Measurements from ENCODE around the gene CCDC136. TPM values are rescaled to one million over a fixed set of nuclear protein-coding genes. Genes with fewer than 3 reads are reported as not detected.

Gene CCDC136
- total RNA-seq = 10 to 100 TPM in 2 of 4 donors, 1 to 10 TPM in 1, under 1 TPM in 1; 0.61 to 15.8 (median 9.3) TPM

DNA sequence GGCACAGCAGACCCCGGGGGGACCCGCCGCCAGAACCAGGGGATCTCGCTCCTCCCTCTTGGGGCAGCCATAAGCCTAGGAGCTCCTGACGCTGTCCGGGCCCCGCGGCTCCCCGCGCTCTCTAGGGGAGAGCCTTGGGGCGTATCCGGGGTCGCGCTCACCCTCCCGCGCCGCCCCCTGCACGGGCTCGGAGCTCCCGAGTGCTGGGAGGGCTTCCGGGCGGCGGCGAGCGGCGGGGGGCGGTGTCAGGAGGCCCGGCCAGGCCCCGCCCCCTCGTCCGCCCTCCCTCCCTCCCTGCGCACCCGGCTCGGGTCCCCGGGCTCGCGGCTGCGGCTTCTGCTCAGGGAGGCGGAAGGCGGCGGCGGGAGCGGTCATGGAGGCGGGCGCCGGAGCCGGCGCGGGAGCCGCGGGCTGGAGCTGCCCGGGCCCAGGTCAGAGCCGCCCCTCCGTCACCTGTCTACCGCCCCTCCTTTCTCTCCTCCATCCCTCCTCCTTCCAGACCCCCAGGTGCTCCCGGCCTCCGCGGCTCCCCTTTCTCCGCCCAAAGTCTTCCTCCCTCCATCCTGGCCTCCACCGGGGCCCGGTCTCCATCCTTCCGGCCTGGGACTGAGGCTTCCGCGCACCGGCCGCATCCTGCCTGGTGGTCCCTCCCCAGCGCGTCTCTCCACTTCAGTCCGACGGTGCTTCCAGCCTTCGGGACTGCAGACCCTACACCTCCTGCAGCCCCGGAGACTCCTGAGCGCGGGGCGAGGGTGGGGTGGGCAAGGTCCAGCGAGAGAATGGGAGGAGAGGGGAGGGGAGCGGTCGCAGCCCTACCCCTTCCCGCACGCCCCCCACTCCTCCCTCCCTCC lies at the start of gene CCDC136:
CCDC136 (plus strand) TSS at position 848 of the 851 bp plus-strand sequence. CDS start 444 bp downstream, outside the sequence.
- ATAC-seq (peak; percentile 43 to 66), DNase-seq (peak; percentile 38 to 58)
- intact Hi-C loops (cut with DNase I; ENCODE audit: low total_unique reads) = no loop called here
- Histone ChIP-seq H3K36me3 (no peaks in the 10 kb centered on the region), H3K9me3 (no peaks in the 10 kb centered on the region), H3K4me1 (peaks cover 21 to 30% of the 10 kb centered on the region in 2 donors), H3K27me3 (no peaks in the 10 kb centered on the region), H3K4me3 (peak within 1 kb of the TSS; percentile 69 to 82 (median 74)), H3K27ac (peak within 1 kb of the TSS; percentile 48 to 72 (median 56))
- in situ Hi-C loops (cut with MboI; ENCODE audit: low sequenced_read_pairs in 4 of 4) = loop anchor here in 3 of 4 donors (10.0 to 25.0 kb wide), 3 partner anchors 83 to 96 kb away; no protein-coding TSS in a partner anchor
- TF ChIP-seq, protein P1, sequence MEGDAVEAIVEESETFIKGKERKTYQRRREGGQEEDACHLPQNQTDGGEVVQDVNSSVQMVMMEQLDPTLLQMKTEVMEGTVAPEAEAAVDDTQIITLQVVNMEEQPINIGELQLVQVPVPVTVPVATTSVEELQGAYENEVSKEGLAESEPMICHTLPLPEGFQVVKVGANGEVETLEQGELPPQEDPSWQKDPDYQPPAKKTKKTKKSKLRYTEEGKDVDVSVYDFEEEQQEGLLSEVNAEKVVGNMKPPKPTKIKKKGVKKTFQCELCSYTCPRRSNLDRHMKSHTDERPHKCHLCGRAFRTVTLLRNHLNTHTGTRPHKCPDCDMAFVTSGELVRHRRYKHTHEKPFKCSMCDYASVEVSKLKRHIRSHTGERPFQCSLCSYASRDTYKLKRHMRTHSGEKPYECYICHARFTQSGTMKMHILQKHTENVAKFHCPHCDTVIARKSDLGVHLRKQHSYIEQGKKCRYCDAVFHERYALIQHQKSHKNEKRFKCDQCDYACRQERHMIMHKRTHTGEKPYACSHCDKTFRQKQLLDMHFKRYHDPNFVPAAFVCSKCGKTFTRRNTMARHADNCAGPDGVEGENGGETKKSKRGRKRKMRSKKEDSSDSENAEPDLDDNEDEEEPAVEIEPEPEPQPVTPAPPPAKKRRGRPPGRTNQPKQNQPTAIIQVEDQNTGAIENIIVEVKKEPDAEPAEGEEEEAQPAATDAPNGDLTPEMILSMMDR (IDR thresholded peaks at IDR 0.05 in 4 of 5, conservative IDR thresholded peaks at IDR 0.05 in 1 of 5) = no peak
- peak; percentile 47 to 57 for TF ChIP-seq POLR2A (IDR thresholded peaks at IDR 0.05)

DNA sequence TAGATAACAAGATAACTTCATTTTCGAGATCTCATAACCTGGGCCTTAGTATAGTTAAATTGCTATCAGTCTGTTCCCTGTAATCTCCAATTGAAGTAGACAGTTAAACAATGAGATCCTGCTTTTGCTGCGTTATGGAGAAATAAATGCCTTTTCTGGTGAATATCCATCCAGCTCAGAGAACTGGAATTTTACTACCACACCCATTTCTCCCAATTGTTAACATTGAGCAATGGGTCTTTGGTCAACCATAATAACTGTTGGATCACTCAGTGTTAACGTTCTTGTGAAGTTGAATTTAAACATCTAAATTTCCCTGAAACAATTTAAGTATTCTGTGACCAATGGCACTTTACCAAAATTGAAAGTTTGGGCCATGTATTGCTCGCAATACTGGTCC lies 49.6 kb upstream of the CCDC136 start:
- H3K4me1 ChIP-seq = peaks cover 35 to 40% of the 10 kb centered on the region in 2 donors
- in situ Hi-C loops (cut with MboI; ENCODE audit: low sequenced_read_pairs in 4 of 4) = loop anchor here in 1 of 4 donors (10.0 kb wide), 1 partner anchor 123 kb away; the partner anchor contains the start of gene ATP6V1F
- TF ChIP-seq POLR2A (IDR thresholded peaks at IDR 0.05) = no peak
- TF ChIP-seq, protein P1 (IDR thresholded peaks at IDR 0.05 in 4 of 5, conservative IDR thresholded peaks at IDR 0.05 in 1 of 5) = no peak
- H3K9me3 ChIP-seq = no peaks in the 10 kb centered on the region
- no peak for ATAC-seq
- no peaks in the 10 kb centered on the region for H3K36me3 ChIP-seq
- H3K4me3 ChIP-seq = no peak overlapping the region
- H3K27ac ChIP-seq = peak overlapping the region; percentile 92 to 99 (median 95)
- H3K27me3 ChIP-seq = no peaks in the 10 kb centered on the region
- intact Hi-C loops (cut with DNase I; ENCODE audit: low total_unique reads) = loop anchor here (5.0 kb wide), 1 partner anchor 125 kb away; a partner anchor contains a TSS
- no peak for DNase-seq

DNA sequence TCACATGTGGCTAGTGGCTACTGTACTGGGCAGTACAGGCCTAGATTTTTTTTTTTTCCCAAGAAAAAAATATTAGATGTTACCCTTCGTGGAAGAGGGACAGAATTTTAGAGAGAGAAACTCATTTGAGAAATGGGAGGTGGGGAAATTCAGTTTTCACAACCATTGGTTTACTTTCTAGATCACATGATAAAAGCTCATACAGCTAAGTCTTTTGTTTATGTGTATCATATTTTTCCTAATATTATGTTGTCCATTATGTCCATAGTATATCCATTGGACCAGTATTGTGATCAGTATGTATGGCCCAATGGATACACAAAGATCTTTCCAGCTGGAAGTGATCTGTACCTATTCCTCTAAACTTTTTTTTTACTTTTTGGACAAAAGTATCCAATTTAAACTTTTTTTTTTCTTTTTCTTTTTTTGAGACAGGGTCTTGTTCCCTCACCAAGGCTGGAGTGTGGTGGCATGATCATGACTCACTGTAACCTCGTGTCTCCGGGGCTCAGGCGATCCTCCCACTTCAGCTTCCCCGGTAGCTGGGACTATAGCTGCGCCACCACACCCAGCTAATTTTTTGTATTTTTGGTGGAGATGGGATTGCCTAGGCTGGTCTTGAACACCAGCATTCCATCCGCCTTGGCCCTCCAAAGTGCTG lies 48.5 kb upstream of the CCDC136 start:
- no peaks in the 10 kb centered on the region for H3K27me3 ChIP-seq
- intact Hi-C loops (cut with DNase I; ENCODE audit: low total_unique reads) = loop anchor here (5.0 kb wide), 1 partner anchor 124 kb away; a partner anchor contains a TSS
- H3K36me3 ChIP-seq = no peaks in the 10 kb centered on the region
- DNase-seq (no peak), ATAC-seq (no peak)
- in situ Hi-C loops (cut with MboI; ENCODE audit: low sequenced_read_pairs in 4 of 4) = loop anchor here in 1 of 4 donors (10.0 kb wide), 1 partner anchor 122 kb away; the partner anchor contains the start of gene ATP6V1F
- H3K4me1 ChIP-seq = peaks cover 35 to 38% of the 10 kb centered on the region in 2 donors
- no peaks in the 10 kb centered on the region for H3K9me3 ChIP-seq
- H3K4me3 ChIP-seq = no peak overlapping the region
- TF ChIP-seq, protein P1 (IDR thresholded peaks at IDR 0.05 in 4 of 5, conservative IDR thresholded peaks at IDR 0.05 in 1 of 5) = no peak
- TF ChIP-seq POLR2A (IDR thresholded peaks at IDR 0.05) = no peak
- H3K27ac ChIP-seq = peak overlapping the region in 2 of 4 donors; percentile 6 to 48

DNA sequence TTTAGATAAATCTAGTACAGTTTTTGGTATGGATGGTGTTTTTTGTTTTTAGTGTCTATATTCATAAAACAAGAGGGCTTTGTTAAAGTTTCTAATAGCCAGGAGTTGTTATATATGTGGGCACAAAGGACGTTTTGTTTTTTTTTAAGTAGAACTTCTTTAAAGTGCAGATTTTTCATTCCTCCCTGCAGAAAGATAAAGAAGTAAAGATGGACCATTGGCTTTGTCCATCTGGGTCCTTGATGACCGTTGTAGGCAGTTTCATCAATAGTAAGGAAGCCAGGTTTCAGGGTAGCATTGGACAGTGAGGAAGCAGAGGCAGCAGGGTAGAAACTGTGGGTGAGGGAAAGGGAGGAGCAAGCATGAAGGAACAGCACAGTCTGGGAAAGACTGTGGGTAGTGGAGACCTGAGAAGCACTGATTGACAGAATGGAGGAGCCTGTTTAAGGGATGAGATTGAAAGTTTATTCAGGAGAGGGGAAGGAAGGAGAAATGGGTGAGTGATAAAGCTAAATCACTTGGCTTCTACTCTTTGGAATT lies 47.3 kb upstream of the CCDC136 start:
- Histone ChIP-seq H3K27me3 (no peaks in the 10 kb centered on the region), H3K36me3 (peaks cover 0 to 11% of the 10 kb centered on the region in 2 donors), H3K27ac (no peak overlapping the region), H3K4me3 (no peak overlapping the region), H3K4me1 (peaks cover 33 to 35% of the 10 kb centered on the region in 2 donors), H3K9me3 (no peaks in the 10 kb centered on the region)
- in situ Hi-C loops (cut with MboI; ENCODE audit: low sequenced_read_pairs in 4 of 4) (loop anchor here in 1 of 4 donors (10.0 kb wide), 1 partner anchor 120 kb away; the partner anchor contains the start of gene ATP6V1F), intact Hi-C loops (cut with DNase I; ENCODE audit: low total_unique reads) (loop anchor here (5.0 kb wide), 1 partner anchor 123 kb away; a partner anchor contains a TSS)
- TF ChIP-seq, protein P1 (IDR thresholded peaks at IDR 0.05 in 4 of 5, conservative IDR thresholded peaks at IDR 0.05 in 1 of 5) = no peak
- no peak for TF ChIP-seq POLR2A (IDR thresholded peaks at IDR 0.05)
- ATAC-seq (no peak), DNase-seq (no peak)
